HG02973 (cell line): ENCODE measurements around the gene LIN37.

Source experiments
- ATAC-seq: cut with Tn5 transposase; IDR thresholded peaks from one replicate; pipeline ENCODE4 v1.9.1; 2021; ENCODE audit warnings: moderate library complexity; ENCODE audit not compliant: unreplicated experiment

Gene LIN37

DNA sequence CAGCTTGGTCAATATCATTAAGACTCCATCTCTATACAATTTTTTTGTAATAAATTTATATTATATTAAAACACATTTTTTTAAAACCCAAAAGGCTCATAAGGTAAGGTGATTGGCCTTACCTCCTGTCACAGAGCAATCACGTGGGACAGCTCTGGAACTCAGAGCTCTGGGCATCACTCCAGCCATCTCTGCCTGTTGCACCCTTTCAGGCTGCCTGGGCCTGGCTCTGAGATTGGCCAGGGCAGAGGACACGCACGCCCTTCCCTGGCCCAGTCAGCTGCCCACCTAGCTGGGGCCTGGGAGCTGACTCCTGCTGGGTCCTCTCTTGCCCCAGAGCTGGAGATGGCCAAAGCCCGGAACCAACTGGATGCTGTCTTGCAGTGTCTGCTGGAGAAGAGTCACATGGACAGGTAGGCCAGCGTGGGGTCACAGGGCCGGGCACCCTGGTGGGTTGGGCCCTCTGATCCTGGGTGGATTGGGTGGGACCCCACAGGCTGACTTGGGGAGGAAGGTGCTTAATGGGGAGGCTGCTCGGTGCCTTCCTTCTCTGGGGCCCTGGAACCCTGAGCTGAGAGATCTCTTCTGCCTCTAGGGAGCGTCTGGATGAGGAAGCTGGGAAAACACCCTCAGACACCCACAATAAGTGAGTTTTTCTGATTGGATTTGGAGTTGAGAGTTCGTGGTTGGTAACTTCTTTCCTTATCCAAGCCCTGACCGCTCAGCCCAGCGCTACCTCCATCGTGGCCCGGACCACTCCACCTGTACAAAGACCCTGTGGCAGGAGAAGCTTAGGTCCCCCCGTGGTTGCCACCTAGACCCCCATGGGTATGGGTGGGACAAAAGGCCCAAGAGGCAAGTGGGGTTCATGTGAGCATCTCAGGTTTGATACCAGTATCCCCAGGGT, 3.7 kb downstream of the LIN37 start:
- ATAC-seq = no peak

- no peak for ATAC-seq
Observed at GRCh38 chr19:35752746-35753350, 4.5 kb downstream of the LIN37 start.

- no peak for ATAC-seq
Observed at GRCh38 chr19:35753634-35754369, 5.4 kb downstream of the LIN37 start.

GRCh38 chr19:35754370-35755130, 6.2 kb downstream of the LIN37 start:
- ATAC-seq = no peak

- no peak for ATAC-seq
Observed at GRCh38 chr19:35755131-35755549, 6.8 kb downstream of the LIN37 start.

- no peak for ATAC-seq
Observed at GRCh38 chr19:35755550-35756376, 7.4 kb downstream of the LIN37 start.

DNA sequence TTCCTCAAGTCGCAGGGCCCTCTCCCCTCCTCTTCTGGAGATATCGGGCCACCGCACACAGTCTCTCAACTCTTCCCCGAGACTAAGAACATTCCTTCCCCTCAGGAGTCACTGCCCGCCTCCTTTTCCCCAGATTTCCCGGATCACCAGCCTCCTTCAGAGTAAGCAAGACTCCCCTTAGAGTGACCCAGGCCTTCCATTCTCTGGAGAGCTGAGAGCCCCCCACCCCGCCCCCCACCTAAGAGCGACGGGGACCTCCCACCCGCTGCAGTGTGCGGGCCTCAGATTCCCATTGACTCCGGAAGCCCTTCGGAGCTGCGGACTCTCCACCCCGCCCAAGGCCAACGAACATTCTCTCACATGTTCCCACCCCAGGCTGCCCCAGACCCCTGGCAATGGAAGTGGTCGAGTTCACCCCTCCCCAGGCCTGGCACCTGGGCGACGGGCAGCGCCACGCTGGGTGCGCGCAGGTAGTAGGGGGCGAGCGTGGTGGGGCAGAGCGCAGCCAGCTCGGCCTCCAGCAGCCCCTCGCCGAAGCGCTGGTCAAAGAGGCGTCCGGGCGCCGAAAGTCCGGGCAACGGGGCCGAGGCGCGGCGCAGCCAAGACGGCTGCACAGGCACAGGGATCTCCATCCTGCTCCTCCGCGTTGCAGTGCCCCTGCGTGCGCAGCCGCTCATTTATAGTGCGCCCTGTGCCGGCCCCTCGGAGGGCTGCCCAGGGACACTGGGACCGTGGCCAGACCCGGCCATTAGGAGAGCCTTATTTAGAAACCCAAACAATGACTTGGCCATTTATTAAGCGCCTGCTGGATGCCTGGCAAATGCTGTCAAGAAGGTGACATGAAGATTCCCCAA, 8.2 kb downstream of the LIN37 start, which contains the start of gene HSPB6:
Gene HSPB6 (minus strand): TSS at position 653 of the 854 bp plus-strand sequence. CDS start 21 bp downstream, at position 632.
- ATAC-seq = no peak

DNA sequence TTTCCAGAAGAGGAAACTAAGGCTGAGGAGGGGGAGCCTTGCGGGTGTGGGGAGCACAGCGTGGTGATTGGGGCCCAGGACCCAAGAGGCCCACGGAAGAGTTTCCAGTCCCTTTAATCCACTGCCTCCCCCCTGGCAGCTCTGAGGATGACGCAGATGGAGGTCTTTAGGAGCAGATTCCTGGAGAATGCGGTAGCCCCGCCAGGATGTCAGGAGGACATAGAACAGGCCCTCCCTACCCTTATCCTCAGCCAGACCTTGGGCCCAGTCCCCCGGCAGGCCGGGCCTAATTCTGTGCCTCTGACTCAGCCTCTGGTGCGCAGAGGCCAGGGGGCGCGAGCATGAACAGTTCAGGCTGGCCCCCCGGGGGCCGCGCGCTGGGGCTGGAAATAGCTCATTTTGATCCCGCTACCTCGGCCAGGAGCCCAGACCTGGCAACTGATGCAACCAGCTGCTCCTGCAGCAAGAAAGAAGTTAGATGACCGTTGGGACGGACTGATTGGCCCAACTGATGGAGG, 8.9 kb downstream of the LIN37 start:
- no peak for ATAC-seq

- peak; percentile 89 for ATAC-seq
Observed at GRCh38 chr19:35757749-35758608, 9.6 kb downstream of the LIN37 start, which contains the start of gene PROSER3. TSS of gene PROSER3 (plus strand) at chr19:35758176. CDS start at chr19:35758216, 40 bp downstream.

GRCh38 chr19:35759697-35760096, 11.3 kb downstream of the LIN37 start:
- no peak for ATAC-seq

GRCh38 chr19:35760711-35761349, 12.5 kb downstream of the LIN37 start:
- no peak for ATAC-seq

DNA sequence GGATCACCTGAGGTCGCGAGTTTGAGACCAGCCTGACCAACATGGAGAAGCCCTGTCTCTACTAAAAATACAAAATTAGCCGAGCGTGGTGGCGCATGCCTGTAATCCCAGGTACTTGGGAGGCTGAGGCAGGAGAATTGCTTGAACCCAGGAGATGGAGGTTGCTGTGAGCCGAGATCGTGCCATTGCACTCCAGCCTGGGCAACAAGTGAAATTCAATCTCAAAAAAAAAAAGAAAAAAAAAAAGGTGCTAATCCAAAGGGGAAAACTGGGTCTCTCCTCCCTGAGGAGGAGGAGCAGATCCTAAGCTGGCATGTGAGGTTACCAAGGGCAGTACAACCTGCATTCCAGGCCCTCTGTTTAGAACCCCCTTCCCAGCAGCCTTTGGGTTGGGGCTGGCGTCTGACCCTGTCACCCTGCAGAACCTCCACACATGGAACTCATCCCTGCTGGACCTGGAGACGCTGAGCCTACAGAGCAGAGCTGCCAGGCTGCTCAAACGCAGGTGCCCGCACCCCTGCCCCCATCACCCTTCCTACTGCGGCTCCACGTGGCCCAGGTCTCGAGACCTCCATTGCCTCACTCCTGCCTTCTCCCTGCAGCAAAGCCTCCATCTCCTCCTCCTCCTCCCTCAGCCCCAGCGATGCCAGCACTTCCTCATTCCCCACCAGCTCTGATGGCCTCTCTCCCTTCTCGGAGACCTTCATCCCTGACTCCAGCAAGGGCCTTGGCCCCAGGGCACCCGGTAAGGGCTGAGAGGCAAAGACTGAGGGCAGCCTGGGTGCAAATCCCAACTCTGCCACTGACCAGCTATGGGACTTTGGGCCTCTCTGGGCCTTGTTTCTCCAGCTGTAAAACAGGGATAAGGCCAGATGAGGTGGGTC, 16.3 kb downstream of the LIN37 start:
- ATAC-seq = no peak

DNA sequence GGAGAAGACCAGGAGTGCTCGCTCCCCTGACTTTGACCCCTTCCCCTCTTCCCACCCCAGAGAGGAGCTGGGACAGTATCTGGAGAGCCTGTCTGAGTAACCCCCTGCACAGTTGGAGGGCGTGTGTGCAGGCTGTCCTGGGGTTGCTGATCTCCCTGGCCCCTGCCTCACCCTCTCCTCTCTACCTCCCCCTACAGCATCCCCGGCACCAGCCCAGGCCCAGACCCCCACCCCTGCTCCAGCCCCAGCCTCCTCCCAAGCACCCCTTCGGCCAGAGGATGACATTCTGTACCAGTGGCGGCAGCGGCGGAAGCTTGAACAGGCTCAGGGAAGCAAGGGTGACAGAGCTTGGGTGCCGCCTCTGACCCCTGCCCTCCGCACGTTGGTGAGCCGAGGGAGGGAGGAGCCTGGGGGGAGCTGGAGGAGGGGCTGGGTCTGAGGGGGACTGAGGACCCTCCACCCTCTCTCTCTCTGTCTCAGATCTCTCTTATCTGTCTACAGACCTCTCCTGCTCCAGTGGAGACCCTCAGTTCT, 18.3 kb downstream of the LIN37 start:
- ATAC-seq = no peak

DNA sequence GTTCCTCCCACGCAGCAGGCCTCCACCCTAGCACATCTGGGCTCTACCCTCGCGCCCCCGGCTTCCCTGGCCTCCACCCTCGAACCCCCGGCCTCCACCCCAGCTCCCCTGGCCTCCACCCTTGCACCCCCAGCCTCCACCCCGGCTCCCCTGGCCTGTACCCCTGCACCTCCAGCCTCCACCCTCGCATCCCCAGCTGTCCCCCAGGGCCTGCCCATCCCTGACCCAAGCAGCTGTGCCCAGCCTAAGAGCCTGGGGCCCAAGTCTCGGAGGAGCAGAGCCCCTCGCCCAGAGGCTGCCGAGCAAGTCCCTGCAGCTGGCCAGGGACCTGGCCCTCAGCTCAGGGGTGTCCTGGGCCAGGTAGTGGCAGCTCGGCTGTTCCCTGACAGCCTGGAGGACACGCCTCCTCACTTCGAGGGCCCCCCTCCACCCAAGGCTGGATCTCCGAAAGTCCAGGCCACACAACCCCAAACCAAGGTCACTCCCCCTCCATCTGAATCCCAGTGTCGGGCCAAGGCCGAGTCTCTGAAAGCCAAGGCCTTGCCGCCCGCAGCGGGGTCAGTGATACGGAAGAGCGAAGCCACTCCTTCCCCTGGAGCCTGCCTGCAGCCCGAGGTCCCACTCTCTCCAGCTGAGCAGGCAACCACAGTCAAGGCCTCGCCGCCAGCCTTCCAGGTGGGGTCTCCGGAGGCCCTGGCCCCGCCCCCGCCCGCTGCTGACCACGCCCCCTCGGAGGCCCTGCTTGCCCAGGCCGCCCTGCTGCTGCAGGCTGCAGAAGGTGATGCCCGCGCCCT, 19.1 kb downstream of the LIN37 start:
- ATAC-seq = no peak

GRCh38 chr19:35768082-35768421, 19.7 kb downstream of the LIN37 start:
- ATAC-seq = no peak
